Central memory CD8-positive, alpha-beta T cell (primary cell): Measurements from ENCODE around the gene SUPT3H.
"Not testable (repeated sequence)": the region's sequence is repeated elsewhere in the genome, so short reads cannot be mapped to it uniquely, and the experiment has no call there.

ENCODE experiments used
- ATAC-seq: fragments of 150-1000 bp; cut with Tn5 transposase; replicated peaks from 2 replicates; pipeline ENCODE4 v1.10.0; 2022; ENCODE audit warnings: mild to moderate bottlenecking, moderate FRiP score, moderate number of reproducible peaks; ENCODE audit not compliant: poor library complexity, severe bottlenecking; ENCODE audit errors: extremely low read depth
- DNase-seq, 2 donors: peaks; one replicate each; pipeline ENCODE4 v3.0.0; 2021; ENCODE audit warnings: low spot score in 2 of 2
- H3K27ac Mint-ChIP-seq: one replicate; pipeline ENCODE4 v1.8.0; 2022; ENCODE audit warnings: low read depth, mild to moderate bottlenecking, moderate library complexity, mixed read lengths
- H3K27me3 Mint-ChIP-seq: one replicate; pipeline ENCODE4 v1.8.0; 2022; ENCODE audit warnings: mixed read lengths
- H3K36me3 Mint-ChIP-seq: one replicate; pipeline ENCODE4 v1.8.0; 2022; ENCODE audit warnings: mild to moderate bottlenecking, moderate library complexity, mixed read lengths; ENCODE audit not compliant: insufficient read depth
- H3K4me1 Mint-ChIP-seq: one replicate; pipeline ENCODE4 v1.8.0; 2022; ENCODE audit warnings: mixed read lengths
- H3K4me3 Mint-ChIP-seq: one replicate; pipeline ENCODE4 v1.8.0; 2022; ENCODE audit warnings: mild to moderate bottlenecking, moderate library complexity, mixed read lengths
- H3K9me3 Mint-ChIP-seq: one replicate; pipeline ENCODE4 v1.8.0; 2022; ENCODE audit warnings: mixed read lengths

The SUPT3H gene

GRCh38 chr6:45200510-45200909 lies 177.2 kb downstream of the SUPT3H start:
- no peaks in the 10 kb centered on the region for H3K9me3 Mint-ChIP-seq
- no peak for ATAC-seq
- no peak overlapping the region for H3K4me3 Mint-ChIP-seq
- DNase-seq = no peak
- no peaks in the 10 kb centered on the region for H3K36me3 Mint-ChIP-seq
- H3K27me3 Mint-ChIP-seq = no peaks in the 10 kb centered on the region
- no peaks in the 10 kb centered on the region for H3K4me1 Mint-ChIP-seq
- no peak overlapping the region for H3K27ac Mint-ChIP-seq

- H3K36me3 Mint-ChIP-seq = no peaks in the 10 kb centered on the region
- ATAC-seq (no peak), DNase-seq (no peak)
- no peaks in the 10 kb centered on the region for H3K27me3 Mint-ChIP-seq
- H3K4me3 Mint-ChIP-seq = no peak overlapping the region
- no peak overlapping the region for H3K27ac Mint-ChIP-seq
- H3K4me1 Mint-ChIP-seq = no peaks in the 10 kb centered on the region
- H3K9me3 Mint-ChIP-seq = no peaks in the 10 kb centered on the region
Measured at GRCh38 chr6:45199554-45199953, 178.2 kb downstream of the SUPT3H start.

- Mint-ChIP-seq H3K4me1 (no peaks in the 10 kb centered on the region), H3K4me3 (no peak overlapping the region), H3K27me3 (no peaks in the 10 kb centered on the region), H3K27ac (no peak overlapping the region), H3K9me3 (no peaks in the 10 kb centered on the region), H3K36me3 (no peaks in the 10 kb centered on the region)
- ATAC-seq (no peak), DNase-seq (no peak)
Measured at GRCh38 chr6:45196121-45196520, 181.6 kb downstream of the SUPT3H start.

GRCh38 chr6:45195137-45195536 lies 182.6 kb downstream of the SUPT3H start:
- no peak for ATAC-seq
- no peak for DNase-seq
- no peaks in the 10 kb centered on the region for H3K36me3 Mint-ChIP-seq
- no peaks in the 10 kb centered on the region for H3K4me1 Mint-ChIP-seq
- H3K9me3 Mint-ChIP-seq = no peaks in the 10 kb centered on the region
- H3K4me3 Mint-ChIP-seq = no peak overlapping the region
- no peak overlapping the region for H3K27ac Mint-ChIP-seq
- no peaks in the 10 kb centered on the region for H3K27me3 Mint-ChIP-seq

GRCh38 chr6:45192556-45192955 lies 185.2 kb downstream of the SUPT3H start:
- H3K9me3 Mint-ChIP-seq = no peaks in the 10 kb centered on the region

GRCh38 chr6:45191414-45191813 lies 186.3 kb downstream of the SUPT3H start:
- no peak overlapping the region for H3K27ac Mint-ChIP-seq
- H3K4me3 Mint-ChIP-seq = no peak overlapping the region
- ATAC-seq (no peak), DNase-seq (no peak)
- H3K36me3 Mint-ChIP-seq = no peaks in the 10 kb centered on the region
- no peaks in the 10 kb centered on the region for H3K9me3 Mint-ChIP-seq
- H3K4me1 Mint-ChIP-seq = no peaks in the 10 kb centered on the region
- H3K27me3 Mint-ChIP-seq = no peaks in the 10 kb centered on the region

More at GRCh38 chr6:45192556-45192955, 185.2 kb downstream of the SUPT3H start:
- no peaks in the 10 kb centered on the region for H3K36me3 Mint-ChIP-seq
- no peak overlapping the region for H3K27ac Mint-ChIP-seq
- DNase-seq = no peak
- no peak for ATAC-seq
- no peaks in the 10 kb centered on the region for H3K27me3 Mint-ChIP-seq
- H3K4me1 Mint-ChIP-seq = no peaks in the 10 kb centered on the region
- no peak overlapping the region for H3K4me3 Mint-ChIP-seq

GRCh38 chr6:45187836-45188235 lies 189.9 kb downstream of the SUPT3H start:
- ATAC-seq (no peak), DNase-seq (no peak)
- Mint-ChIP-seq H3K9me3 (no peaks in the 10 kb centered on the region), H3K27ac (no peak overlapping the region), H3K4me3 (no peak overlapping the region), H3K36me3 (no peaks in the 10 kb centered on the region), H3K27me3 (no peaks in the 10 kb centered on the region), H3K4me1 (peaks cover 15% of the 10 kb centered on the region)

- Mint-ChIP-seq H3K9me3 (no peaks in the 10 kb centered on the region), H3K4me3 (no peak overlapping the region), H3K27me3 (no peaks in the 10 kb centered on the region), H3K27ac (no peak overlapping the region), H3K4me1 (peaks cover 15% of the 10 kb centered on the region), H3K36me3 (no peaks in the 10 kb centered on the region)
- DNase-seq = no peak
- ATAC-seq = no peak
Measured at GRCh38 chr6:45185403-45186251, 192.1 kb downstream of the SUPT3H start.

- no peak overlapping the region for H3K4me3 Mint-ChIP-seq
- H3K9me3 Mint-ChIP-seq = no peaks in the 10 kb centered on the region
- H3K27ac Mint-ChIP-seq = no peak overlapping the region
- ATAC-seq (no peak), DNase-seq (no peak)
- peaks cover 15% of the 10 kb centered on the region for H3K4me1 Mint-ChIP-seq
- no peaks in the 10 kb centered on the region for H3K36me3 Mint-ChIP-seq
- no peaks in the 10 kb centered on the region for H3K27me3 Mint-ChIP-seq
Measured at GRCh38 chr6:45184937-45185336, 192.8 kb downstream of the SUPT3H start.

GRCh38 chr6:45184040-45184439 lies 193.7 kb downstream of the SUPT3H start:
- Mint-ChIP-seq H3K9me3 (no peaks in the 10 kb centered on the region), H3K36me3 (no peaks in the 10 kb centered on the region), H3K27me3 (no peaks in the 10 kb centered on the region), H3K4me3 (no peak overlapping the region), H3K27ac (no peak overlapping the region), H3K4me1 (peaks cover 15% of the 10 kb centered on the region)
- DNase-seq (no peak), ATAC-seq (no peak)

- ATAC-seq, H3K4me3 Mint-ChIP-seq, H3K9me3 Mint-ChIP-seq, DNase-seq, H3K27me3 Mint-ChIP-seq, H3K27ac Mint-ChIP-seq, H3K36me3 Mint-ChIP-seq, H3K4me1 Mint-ChIP-seq: not testable (repeated sequence)
Measured at GRCh38 chr6:45176373-45176772, 201.4 kb downstream of the SUPT3H start.

- Mint-ChIP-seq H3K4me3 (no peak overlapping the region), H3K36me3 (peaks cover 2% of the 10 kb centered on the region), H3K9me3 (no peaks in the 10 kb centered on the region), H3K27ac (no peak overlapping the region), H3K4me1 (peaks cover 8% of the 10 kb centered on the region), H3K27me3 (no peaks in the 10 kb centered on the region)
- DNase-seq (no peak), ATAC-seq (no peak)
Measured at GRCh38 chr6:45175272-45175671, 202.5 kb downstream of the SUPT3H start.

GRCh38 chr6:45174045-45174444 lies 203.7 kb downstream of the SUPT3H start:
- no peak overlapping the region for H3K27ac Mint-ChIP-seq
- no peak for ATAC-seq
- no peak for DNase-seq
- H3K36me3 Mint-ChIP-seq = peaks cover 2% of the 10 kb centered on the region
- no peak overlapping the region for H3K4me3 Mint-ChIP-seq
- no peaks in the 10 kb centered on the region for H3K9me3 Mint-ChIP-seq
- H3K27me3 Mint-ChIP-seq = no peaks in the 10 kb centered on the region
- peaks cover 8% of the 10 kb centered on the region for H3K4me1 Mint-ChIP-seq
